AG10803 (cell line): ENCODE data around the gene ANTXRL.
"Not testable (repeated sequence)": the region's sequence is repeated elsewhere in the genome, so short reads cannot be mapped to it uniquely, and the experiment has no call there.

Source experiments
- DNase-seq: peaks from one replicate; pipeline ENCODE4 v3.0.0; 2010; ENCODE audit warnings: low read depth
- H3K4me3 ChIP-seq: 2 replicates; pipeline ENCODE4 v1.5.1; 2011; ENCODE audit warnings: mild to moderate bottlenecking, low read length, control low read depth
- CTCF ChIP-seq: conservative IDR thresholded peaks from 2 replicates; pipeline ENCODE4 v1.5.1; 2011; ENCODE audit warnings: mild to moderate bottlenecking, low read length, control low read depth, inconsistent platforms

The ANTXRL gene

GRCh38 chr10:46247181-46247475 lies 39.7 kb upstream of the ANTXRL start:
- TF ChIP-seq CTCF: no peak
- no peak for DNase-seq

DNA sequence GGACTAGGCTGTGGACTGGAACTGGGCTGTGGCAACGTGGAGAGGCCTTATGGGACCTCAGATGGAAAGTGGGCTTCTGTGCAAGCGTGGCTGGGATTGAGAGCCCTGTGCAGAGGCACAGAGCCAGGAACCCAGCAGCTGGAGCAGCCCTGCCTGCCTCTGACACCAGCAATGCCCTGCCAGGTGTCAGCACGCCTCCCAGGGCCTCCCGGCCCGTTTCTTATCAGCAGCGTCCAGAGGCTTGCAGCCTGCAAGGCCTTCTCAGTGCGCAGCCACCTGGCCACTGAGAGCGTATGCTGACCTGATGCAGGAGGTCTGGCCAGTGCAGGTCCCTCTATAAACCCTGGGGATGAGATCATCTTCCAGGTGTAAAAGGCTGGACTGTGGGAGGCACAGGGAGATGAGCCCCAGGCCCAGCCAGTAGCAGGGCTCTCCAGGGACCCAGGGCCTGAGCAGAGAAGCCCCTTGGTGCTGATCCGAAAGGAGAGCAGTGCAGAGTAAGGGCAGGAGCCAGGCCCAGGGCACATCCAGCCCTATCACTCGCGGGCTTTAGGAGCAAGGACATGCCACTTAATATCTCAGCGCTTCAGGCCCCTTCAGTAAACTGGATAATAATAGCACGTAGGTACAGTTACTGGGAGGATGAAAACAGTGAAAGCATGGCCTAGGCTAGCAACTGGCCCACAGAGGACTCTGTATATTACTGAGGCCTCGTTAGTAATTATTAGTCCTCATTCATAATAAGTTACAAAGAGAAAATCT lies 38.8 kb upstream of the ANTXRL start:
- no peak overlapping the region for H3K4me3 ChIP-seq
- no peak for DNase-seq
- TF ChIP-seq CTCF: no peak

More at GRCh38 chr10:46247181-46247475, 39.7 kb upstream of the ANTXRL start:
- H3K4me3 ChIP-seq: no peak overlapping the region

- no peak for TF ChIP-seq CTCF
- no peak for DNase-seq
- no peak overlapping the region for H3K4me3 ChIP-seq
Observed at GRCh38 chr10:46248651-46249146, 38.1 kb upstream of the ANTXRL start.

- not testable (repeated sequence) for DNase-seq, H3K4me3 ChIP-seq
Observed at GRCh38 chr10:46249617-46250344, 37.0 kb upstream of the ANTXRL start.

GRCh38 chr10:46250481-46250880 lies 36.3 kb upstream of the ANTXRL start:
- TF ChIP-seq CTCF: no peak
- H3K4me3 ChIP-seq: no peak overlapping the region
- no peak for DNase-seq

GRCh38 chr10:46250898-46251856 lies 35.6 kb upstream of the ANTXRL start:
- H3K4me3 ChIP-seq: no peak overlapping the region
- no peak for TF ChIP-seq CTCF
- no peak for DNase-seq
